ENCODE measurements around the gene CHST3. TPM values are rescaled to one million over a fixed set of nuclear protein-coding genes. Genes with fewer than 3 reads are reported as not detected.

CHST3 gene
- total and polyA plus RNA-seq, 10 of the 15 experiments (the other 5 are each of a cell fraction or from before 2014, with no cell fraction given), result 0.03 to 0.50 (median 0.05) TPM; not detected in 2

DNA sequence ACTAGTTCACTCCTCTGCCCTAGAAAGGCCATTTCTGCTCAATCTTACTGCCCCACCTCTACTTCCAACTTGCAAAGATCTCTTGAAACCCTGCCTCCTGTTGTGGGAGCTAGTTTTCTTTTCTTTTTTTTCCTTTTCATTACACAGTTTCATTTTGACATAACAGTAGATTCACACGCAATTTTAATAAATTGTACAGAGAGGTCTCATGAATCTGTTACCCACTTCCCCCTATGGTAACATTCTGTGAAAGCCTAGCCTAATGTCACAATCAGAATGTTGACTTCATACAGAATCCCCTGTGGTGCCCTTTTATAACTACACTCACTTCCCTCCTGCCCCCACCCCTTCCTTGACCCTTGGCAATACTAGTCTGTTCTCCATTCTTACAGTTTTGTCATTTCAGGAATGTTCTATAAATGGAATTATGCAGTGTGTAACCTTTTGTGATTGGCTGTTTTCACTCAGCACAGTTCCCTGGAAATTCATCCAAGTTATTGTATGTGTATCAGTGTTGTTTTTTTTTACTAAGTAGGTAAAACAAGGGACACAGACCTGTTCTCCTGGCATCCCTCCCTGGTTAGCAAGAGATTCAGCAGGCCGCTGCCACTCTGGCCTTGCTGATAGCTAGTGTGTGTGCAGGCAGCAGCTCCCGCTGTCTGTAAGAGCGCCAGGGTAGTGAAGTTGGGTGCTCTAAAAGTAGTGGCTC is 21.5 kb downstream of the CHST3 start:
- no peaks in the 10 kb centered on the region for H3K9me3 ChIP-seq (replicated peaks; ENCODE audit: control insufficient read depth, insufficient read depth, low read length)
- peak overlapping the region; percentile 88 for H3K27ac ChIP-seq (ENCODE audit: control insufficient read depth, insufficient read depth)
- H3K36me3 ChIP-seq (ENCODE audit: control insufficient read depth in 2 of 2, insufficient read depth in 2 of 2, low read length in 1 of 2), result no peaks in the 10 kb centered on the region
- ChIA-PET CTCF (interaction anchor here (0.9 to 3.8 kb wide), 10 partner anchors 9 to 602 kb away, joined by 3 to 11 read pairs (median 4); no protein-coding TSS in a partner anchor), RAD21 (ENCODE audit: unreplicated experiment) (interaction anchor here (1.0 to 3.4 kb wide), 10 partner anchors 10 to 270 kb away, joined by 3 to 21 read pairs (median 5); no protein-coding TSS in a partner anchor), SMC1A (ENCODE audit: uncharacterized antibody, unreplicated experiment) (interaction anchor here (0.8 to 3.6 kb wide), 14 partner anchors 9 to 349 kb away, joined by 3 to 25 read pairs (median 4); no protein-coding TSS in a partner anchor), POLR2A (interaction anchor here (0.6 to 2.3 kb wide), 5 partner anchors 11 to 255 kb away, joined by 3 to 6 read pairs (median 3); no protein-coding TSS in a partner anchor)
- H3K4me2 ChIP-seq (ENCODE audit: control insufficient read depth, insufficient read depth), result peak overlapping the region; percentile 75
- peak; percentile 83 for ATAC-seq
- no peak overlapping the region for H3K4me3 ChIP-seq
- H2AFZ ChIP-seq (ENCODE audit: control insufficient read depth, low read depth, low read length), result peak overlapping the region; percentile 44
- H3K9ac ChIP-seq (ENCODE audit: control insufficient read depth, insufficient read depth, low read length), result no peak overlapping the region; the same call in 1 of the 2 replicates
- DNase-seq (ENCODE audit: low read depth, low spot score), result peak; percentile 73
- intact Hi-C loops (cut with micrococcal nuclease; ENCODE audit: unreplicated experiment), result no loop called here
- no peaks in the 10 kb centered on the region for H3K79me2 ChIP-seq (ENCODE audit: control insufficient read depth, insufficient read depth, low read length)
- BruUV-seq (replicated peaks), result no TSS peak
- FAIRE-seq, result peak; percentile 68
- H3K4me1 ChIP-seq (ENCODE audit: control insufficient read depth, insufficient read depth, low read length), result peaks cover 40% of the 10 kb centered on the region
- H4K20me1 ChIP-seq (ENCODE audit: control insufficient read depth, insufficient read depth), result no peaks in the 10 kb centered on the region
- in situ Hi-C loops (cut with MboI), result no loop called here
- no peaks in the 10 kb centered on the region for H3K27me3 ChIP-seq (replicated peaks in 1 of 2; ENCODE audit: control insufficient read depth in 2 of 2, insufficient read depth in 2 of 2, low read length in 1 of 2)
- 50% methylated on average over 4 of the region's 4 CpGs for WGBS (ENCODE audit: insufficient coverage, insufficient replicate concordance, low lambda C conversion rate, missing lambda C conversion rate)
- TF ChIP-seq NRF1 (conservative IDR thresholded peaks at IDR 0.05; ENCODE audit: low read depth, low read length), result no peak
- 0 out of 4 replicates have a peak, but pooled peaks have one; percentile 41 to 55 for TF ChIP-seq EP300 (IDR thresholded peaks at IDR 0.05; ENCODE audit: borderline replicate concordance in 1 of 2, control insufficient read depth in 1 of 2, low read depth in 2 of 2, low read length in 2 of 2)
- TF ChIP-seq ZNF687 (IDR thresholded peaks at IDR 0.05), result peak; percentile 55
- TF ChIP-seq, protein P1, sequence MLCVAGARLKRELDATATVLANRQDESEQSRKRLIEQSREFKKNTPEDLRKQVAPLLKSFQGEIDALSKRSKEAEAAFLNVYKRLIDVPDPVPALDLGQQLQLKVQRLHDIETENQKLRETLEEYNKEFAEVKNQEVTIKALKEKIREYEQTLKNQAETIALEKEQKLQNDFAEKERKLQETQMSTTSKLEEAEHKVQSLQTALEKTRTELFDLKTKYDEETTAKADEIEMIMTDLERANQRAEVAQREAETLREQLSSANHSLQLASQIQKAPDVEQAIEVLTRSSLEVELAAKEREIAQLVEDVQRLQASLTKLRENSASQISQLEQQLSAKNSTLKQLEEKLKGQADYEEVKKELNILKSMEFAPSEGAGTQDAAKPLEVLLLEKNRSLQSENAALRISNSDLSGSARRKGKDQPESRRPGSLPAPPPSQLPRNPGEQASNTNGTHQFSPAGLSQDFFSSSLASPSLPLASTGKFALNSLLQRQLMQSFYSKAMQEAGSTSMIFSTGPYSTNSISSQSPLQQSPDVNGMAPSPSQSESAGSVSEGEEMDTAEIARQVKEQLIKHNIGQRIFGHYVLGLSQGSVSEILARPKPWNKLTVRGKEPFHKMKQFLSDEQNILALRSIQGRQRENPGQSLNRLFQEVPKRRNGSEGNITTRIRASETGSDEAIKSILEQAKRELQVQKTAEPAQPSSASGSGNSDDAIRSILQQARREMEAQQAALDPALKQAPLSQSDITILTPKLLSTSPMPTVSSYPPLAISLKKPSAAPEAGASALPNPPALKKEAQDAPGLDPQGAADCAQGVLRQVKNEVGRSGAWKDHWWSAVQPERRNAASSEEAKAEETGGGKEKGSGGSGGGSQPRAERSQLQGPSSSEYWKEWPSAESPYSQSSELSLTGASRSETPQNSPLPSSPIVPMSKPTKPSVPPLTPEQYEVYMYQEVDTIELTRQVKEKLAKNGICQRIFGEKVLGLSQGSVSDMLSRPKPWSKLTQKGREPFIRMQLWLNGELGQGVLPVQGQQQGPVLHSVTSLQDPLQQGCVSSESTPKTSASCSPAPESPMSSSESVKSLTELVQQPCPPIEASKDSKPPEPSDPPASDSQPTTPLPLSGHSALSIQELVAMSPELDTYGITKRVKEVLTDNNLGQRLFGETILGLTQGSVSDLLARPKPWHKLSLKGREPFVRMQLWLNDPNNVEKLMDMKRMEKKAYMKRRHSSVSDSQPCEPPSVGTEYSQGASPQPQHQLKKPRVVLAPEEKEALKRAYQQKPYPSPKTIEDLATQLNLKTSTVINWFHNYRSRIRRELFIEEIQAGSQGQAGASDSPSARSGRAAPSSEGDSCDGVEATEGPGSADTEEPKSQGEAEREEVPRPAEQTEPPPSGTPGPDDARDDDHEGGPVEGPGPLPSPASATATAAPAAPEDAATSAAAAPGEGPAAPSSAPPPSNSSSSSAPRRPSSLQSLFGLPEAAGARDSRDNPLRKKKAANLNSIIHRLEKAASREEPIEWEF (IDR thresholded peaks at IDR 0.05; ENCODE audit: insufficient replicate concordance, low read depth, low read length), result peak; percentile 37
- TF ChIP-seq TBL1XR1 (IDR thresholded peaks at IDR 0.05; ENCODE audit: low read depth, low read length), result peak; percentile 42; the same call in 1 of the 2 replicates
- no peak for TF ChIP-seq CREM (IDR thresholded peaks at IDR 0.05; ENCODE audit: low read depth)
- TF ChIP-seq PAX5 (IDR thresholded peaks at IDR 0.05; ENCODE audit: borderline replicate concordance, low read depth, low read length), result peak; percentile 12; the same call in 1 of the 2 replicates
- TF ChIP-seq JUND (IDR thresholded peaks at IDR 0.05; ENCODE audit: low read depth, low read length), result peak; percentile 39; the same call in 1 of the 2 replicates
- peak; percentile 56 for TF ChIP-seq RUNX3 (IDR thresholded peaks at IDR 0.05; ENCODE audit: low read length)
- peak; percentile 86 for TF ChIP-seq MTA2 (IDR thresholded peaks at IDR 0.05; ENCODE audit: low read depth)
- peak; percentile 58 for TF ChIP-seq DPF2 (IDR thresholded peaks at IDR 0.05)
- peak; percentile 66 for TF ChIP-seq NFIC (IDR thresholded peaks at IDR 0.05; ENCODE audit: low read depth, low read length)
- TF ChIP-seq SUZ12 (IDR thresholded peaks at IDR 0.05; ENCODE audit: unreplicated experiment), result no peak
- peak; percentile 48 for TF ChIP-seq IKZF1 (conservative IDR thresholded peaks at IDR 0.05)

All from GM12878 (cell line).